ENCODE measurements around the gene VEZF1. TPM values are rescaled to one million over a fixed set of nuclear protein-coding genes. Genes with fewer than 3 reads are reported as not detected.
"Not testable (repeated sequence)": the region's sequence is repeated elsewhere in the genome, so short reads cannot be mapped to it uniquely, and the experiment has no call there.

Gene VEZF1
- total RNA-seq, 2 donors from 2014 or later, result 41.7 to 48.7 TPM

DNA sequence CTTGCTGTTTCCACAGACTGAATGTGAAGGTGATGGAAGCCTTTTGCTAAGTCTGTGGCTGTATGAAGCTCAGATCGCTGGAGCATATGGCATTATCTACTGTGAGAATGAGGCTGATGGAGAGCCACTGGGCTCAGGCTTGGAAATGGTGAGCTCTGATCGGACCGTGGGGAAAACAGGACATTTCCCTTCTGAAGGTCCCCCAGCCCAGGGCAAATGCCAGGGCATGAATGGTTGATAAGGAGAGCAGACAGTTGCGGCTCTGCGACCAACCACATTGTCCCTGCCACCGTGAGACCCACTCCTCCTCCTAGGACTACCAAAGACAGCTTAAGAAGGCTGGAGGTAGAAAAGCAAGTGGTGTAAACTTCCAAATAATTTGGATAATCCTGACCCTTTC, 28.1 kb downstream of the VEZF1 start:
- Mint-ChIP-seq H3K36me3 (ENCODE audit: low read depth) (no peaks in the 10 kb centered on the region), H3K27ac (no peak overlapping the region), H3K4me1 (peaks cover 19% of the 10 kb centered on the region), H3K4me3 (no peak overlapping the region), H3K27me3 (peaks cover 23% of the 10 kb centered on the region)
- H3K9me3 ChIP-seq (ENCODE audit: control insufficient read depth, low read length, poor library complexity, severe bottlenecking), result no peaks in the 10 kb centered on the region
- ATAC-seq (no peak), DNase-seq (no peak)

GRCh38 chr17:57958391-57958790, 29.7 kb downstream of the VEZF1 start:
- peaks cover 28% of the 10 kb centered on the region for H3K27me3 Mint-ChIP-seq
- peaks cover 20% of the 10 kb centered on the region for H3K4me1 Mint-ChIP-seq
- not testable (repeated sequence) for H3K4me3 Mint-ChIP-seq

GRCh38 chr17:57957886-57958285, 30.2 kb downstream of the VEZF1 start:
- H3K4me1 Mint-ChIP-seq, result peaks cover 20% of the 10 kb centered on the region
- H3K27ac Mint-ChIP-seq, result no peak overlapping the region
- no peak overlapping the region for H3K4me3 Mint-ChIP-seq
- H3K36me3 Mint-ChIP-seq (ENCODE audit: low read depth), result no peaks in the 10 kb centered on the region
- no peaks in the 10 kb centered on the region for H3K9me3 ChIP-seq (ENCODE audit: control insufficient read depth, low read length, poor library complexity, severe bottlenecking)
- no peak for DNase-seq
- H3K27me3 Mint-ChIP-seq, result peaks cover 33% of the 10 kb centered on the region
- ATAC-seq, result no peak

More at GRCh38 chr17:57958391-57958790, 29.7 kb downstream of the VEZF1 start:
- H3K9me3 ChIP-seq (ENCODE audit: control insufficient read depth, low read length, poor library complexity, severe bottlenecking); DNase-seq; ATAC-seq; H3K27ac Mint-ChIP-seq; H3K36me3 Mint-ChIP-seq (ENCODE audit: low read depth): not testable (repeated sequence)

DNA sequence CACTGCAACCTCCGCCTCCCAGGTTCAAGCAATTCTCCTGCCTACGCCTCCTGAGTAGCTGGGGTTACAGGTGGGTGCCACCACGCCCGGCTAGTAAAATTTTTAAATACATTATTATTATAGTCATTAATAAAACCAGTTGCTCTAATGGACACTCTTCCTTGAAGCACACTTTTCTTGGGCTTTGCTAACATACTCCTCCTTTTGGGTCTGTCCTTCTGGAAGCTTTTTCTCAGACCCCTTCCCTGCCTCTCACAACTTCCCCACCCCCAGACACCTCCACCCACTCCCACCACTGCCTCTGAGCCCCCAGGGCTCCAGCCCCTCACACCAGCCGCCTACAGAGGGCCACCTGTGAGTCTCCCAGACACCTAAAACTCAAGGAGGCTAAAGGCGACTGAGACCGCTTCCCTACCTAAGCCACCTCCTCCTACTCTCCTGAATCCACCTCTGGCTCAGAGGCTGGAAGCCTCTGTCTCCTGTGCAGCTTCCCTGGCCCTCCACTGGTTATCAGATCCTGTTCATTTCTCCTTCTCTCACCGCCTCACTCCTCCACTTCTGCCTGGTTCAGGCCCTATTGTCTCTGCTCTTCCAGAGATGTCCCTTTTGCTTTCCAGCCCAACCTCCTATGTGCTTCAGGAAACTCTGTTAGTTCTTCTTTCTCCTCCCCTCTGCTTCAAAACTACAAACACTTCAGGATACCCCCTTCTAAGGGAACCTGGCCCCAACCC, 30.8 kb downstream of the VEZF1 start:
- no peak for ATAC-seq

GRCh38 chr17:57956291-57957119, 31.5 kb downstream of the VEZF1 start:
- ATAC-seq, result peak; percentile 69
- Mint-ChIP-seq H3K27ac (peak overlapping the region; percentile 32), H3K27me3 (peaks cover 31% of the 10 kb centered on the region)

More for the DNA sequence above, 30.8 kb downstream of the VEZF1 start:
- no peaks in the 10 kb centered on the region for H3K36me3 Mint-ChIP-seq (ENCODE audit: low read depth)
- H3K27me3 Mint-ChIP-seq, result peaks cover 35% of the 10 kb centered on the region
- no peak overlapping the region for H3K4me3 Mint-ChIP-seq
- no peaks in the 10 kb centered on the region for H3K9me3 ChIP-seq (ENCODE audit: control insufficient read depth, low read length, poor library complexity, severe bottlenecking)
- peaks cover 23% of the 10 kb centered on the region for H3K4me1 Mint-ChIP-seq
- DNase-seq, result no peak
- peak overlapping the region; percentile 32 for H3K27ac Mint-ChIP-seq

GRCh38 chr17:57955183-57955931, 32.7 kb downstream of the VEZF1 start, which contains the start of gene CUEDC1:
TSS of gene CUEDC1 (minus strand) at chr17:57955412. CDS start at chr17:57885564, 69,848 bp downstream.
- peak; percentile 88 for ATAC-seq
- no peaks in the 10 kb centered on the region for H3K36me3 Mint-ChIP-seq (ENCODE audit: low read depth)
- peak; percentile 45 to 65 (median 60) for DNase-seq
- peak within 1 kb of the TSS; percentile 43 for H3K27ac Mint-ChIP-seq
- H3K4me3 Mint-ChIP-seq, result peak within 1 kb of the TSS; percentile 85
- H3K9me3 ChIP-seq (ENCODE audit: control insufficient read depth, low read length, poor library complexity, severe bottlenecking), result no peaks in the 10 kb centered on the region
- H3K27me3 Mint-ChIP-seq, result peaks cover 31% of the 10 kb centered on the region
- H3K4me1 Mint-ChIP-seq, result peaks cover 25% of the 10 kb centered on the region

More at GRCh38 chr17:57956291-57957119, 31.5 kb downstream of the VEZF1 start:
- peak overlapping the region; percentile 83 for H3K4me3 Mint-ChIP-seq
- H3K4me1 Mint-ChIP-seq, result peaks cover 23% of the 10 kb centered on the region
- DNase-seq, result peak in 1 of 3 donors; percentile 17
- no peaks in the 10 kb centered on the region for H3K36me3 Mint-ChIP-seq (ENCODE audit: low read depth)
- no peaks in the 10 kb centered on the region for H3K9me3 ChIP-seq (ENCODE audit: control insufficient read depth, low read length, poor library complexity, severe bottlenecking)

- H3K9me3 ChIP-seq (ENCODE audit: control insufficient read depth, low read length, poor library complexity, severe bottlenecking), result no peaks in the 10 kb centered on the region
- Mint-ChIP-seq H3K4me1 (peaks cover 28% of the 10 kb centered on the region), H3K27me3 (peaks cover 31% of the 10 kb centered on the region), H3K27ac (peak overlapping the region; percentile 43), H3K36me3 (ENCODE audit: low read depth) (no peaks in the 10 kb centered on the region), H3K4me3 (peak overlapping the region; percentile 85)
- no peak for ATAC-seq
- no peak for DNase-seq
These were observed 33.5 kb downstream of the VEZF1 start for GRCh38 chr17:57954397-57955182.

DNA sequence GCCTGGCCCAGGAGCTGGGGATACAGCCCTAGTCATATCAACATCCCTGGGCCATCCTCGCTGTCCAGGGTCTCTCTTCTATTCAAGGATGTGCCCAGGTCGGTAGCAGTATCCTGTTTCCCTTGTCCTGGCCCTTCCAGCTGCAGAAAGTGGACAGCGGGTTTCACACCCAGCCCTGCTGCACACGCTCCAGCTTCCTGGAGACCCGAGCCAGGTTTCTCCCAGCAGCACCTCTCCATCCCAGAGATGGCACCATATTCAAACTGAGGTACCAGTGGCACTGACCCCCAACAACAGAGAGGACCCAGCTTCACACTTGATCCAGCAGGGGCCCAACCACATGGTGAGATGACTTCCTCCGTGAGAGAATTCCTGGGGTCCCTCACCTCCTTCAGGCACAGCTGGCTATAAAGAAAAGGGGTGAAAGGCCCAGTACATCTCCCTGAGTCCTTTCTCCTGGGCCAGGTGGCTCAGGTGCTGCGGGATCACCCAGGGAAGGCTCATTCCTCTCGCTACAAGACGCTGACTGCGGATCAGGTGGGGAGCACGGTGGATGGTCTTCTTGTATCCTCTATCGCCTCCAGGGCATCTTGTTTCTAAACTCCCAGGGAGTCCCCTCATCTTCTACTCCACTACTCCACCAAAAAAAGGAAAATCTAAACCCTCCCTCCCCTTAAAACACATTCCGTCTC, 34.2 kb downstream of the VEZF1 start:
- peak overlapping the region; percentile 85 for H3K4me3 Mint-ChIP-seq
- ATAC-seq, result no peak
- DNase-seq, result no peak
- peaks cover 26% of the 10 kb centered on the region for H3K27me3 Mint-ChIP-seq
- no peaks in the 10 kb centered on the region for H3K36me3 Mint-ChIP-seq (ENCODE audit: low read depth)
- peaks cover 30% of the 10 kb centered on the region for H3K4me1 Mint-ChIP-seq
- no peaks in the 10 kb centered on the region for H3K9me3 ChIP-seq (ENCODE audit: control insufficient read depth, low read length, poor library complexity, severe bottlenecking)
- peak overlapping the region; percentile 49 for H3K27ac Mint-ChIP-seq

DNA sequence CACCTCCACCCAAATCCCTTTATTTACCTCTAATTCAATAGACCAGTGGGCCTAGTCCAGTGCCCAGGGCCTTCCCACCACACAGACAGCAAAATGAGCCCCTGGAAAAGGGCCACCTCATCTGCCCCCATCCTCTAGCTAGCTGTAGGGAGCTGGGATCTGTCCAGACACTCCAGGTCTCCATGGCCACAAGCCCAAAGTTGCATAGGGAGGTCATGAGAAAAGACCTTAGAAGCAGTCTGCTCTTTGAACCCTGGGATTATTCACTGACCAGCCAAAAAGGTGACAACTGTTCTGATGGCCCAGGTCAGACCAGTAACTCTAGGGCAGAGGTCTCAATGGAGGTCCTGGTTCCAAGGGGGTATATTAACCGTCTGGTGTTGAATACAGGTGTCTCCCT, 34.8 kb downstream of the VEZF1 start:
- DNase-seq (no peak), ATAC-seq (no peak)
- peak overlapping the region; percentile 49 for H3K27ac Mint-ChIP-seq
- H3K4me3 Mint-ChIP-seq, result peak overlapping the region; percentile 56
- H3K27me3 Mint-ChIP-seq, result peaks cover 27% of the 10 kb centered on the region
- H3K4me1 Mint-ChIP-seq, result peaks cover 36% of the 10 kb centered on the region
- no peaks in the 10 kb centered on the region for H3K9me3 ChIP-seq (ENCODE audit: control insufficient read depth, low read length, poor library complexity, severe bottlenecking)
- H3K36me3 Mint-ChIP-seq (ENCODE audit: low read depth), result no peaks in the 10 kb centered on the region

DNA sequence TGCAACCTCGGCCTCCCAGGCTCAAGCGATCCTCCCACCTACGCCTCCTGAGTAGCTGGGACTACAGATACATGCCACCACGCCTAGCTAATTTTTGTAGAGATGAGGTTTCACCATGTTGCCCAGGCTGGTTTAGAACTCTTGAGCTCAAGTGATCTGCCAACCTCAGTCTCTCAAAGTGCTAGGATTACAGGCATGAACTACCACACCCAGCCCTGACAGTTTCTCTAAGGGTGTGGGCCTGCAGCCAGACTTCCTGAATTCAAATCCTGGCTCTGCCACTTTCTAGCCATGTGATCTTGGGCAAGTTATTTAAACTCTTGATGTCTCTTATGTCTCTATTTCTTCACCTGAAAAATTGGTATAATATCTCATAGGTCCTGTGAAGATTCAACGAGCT, 38.4 kb downstream of the VEZF1 start:
- Mint-ChIP-seq H3K27me3 (peaks cover 30% of the 10 kb centered on the region), H3K4me1 (peaks cover 29% of the 10 kb centered on the region), H3K27ac (no peak overlapping the region), H3K36me3 (ENCODE audit: low read depth) (no peaks in the 10 kb centered on the region), H3K4me3 (no peak overlapping the region)
- no peak for DNase-seq
- H3K9me3 ChIP-seq (ENCODE audit: control insufficient read depth, low read length, poor library complexity, severe bottlenecking), result no peaks in the 10 kb centered on the region
- no peak for ATAC-seq

DNA sequence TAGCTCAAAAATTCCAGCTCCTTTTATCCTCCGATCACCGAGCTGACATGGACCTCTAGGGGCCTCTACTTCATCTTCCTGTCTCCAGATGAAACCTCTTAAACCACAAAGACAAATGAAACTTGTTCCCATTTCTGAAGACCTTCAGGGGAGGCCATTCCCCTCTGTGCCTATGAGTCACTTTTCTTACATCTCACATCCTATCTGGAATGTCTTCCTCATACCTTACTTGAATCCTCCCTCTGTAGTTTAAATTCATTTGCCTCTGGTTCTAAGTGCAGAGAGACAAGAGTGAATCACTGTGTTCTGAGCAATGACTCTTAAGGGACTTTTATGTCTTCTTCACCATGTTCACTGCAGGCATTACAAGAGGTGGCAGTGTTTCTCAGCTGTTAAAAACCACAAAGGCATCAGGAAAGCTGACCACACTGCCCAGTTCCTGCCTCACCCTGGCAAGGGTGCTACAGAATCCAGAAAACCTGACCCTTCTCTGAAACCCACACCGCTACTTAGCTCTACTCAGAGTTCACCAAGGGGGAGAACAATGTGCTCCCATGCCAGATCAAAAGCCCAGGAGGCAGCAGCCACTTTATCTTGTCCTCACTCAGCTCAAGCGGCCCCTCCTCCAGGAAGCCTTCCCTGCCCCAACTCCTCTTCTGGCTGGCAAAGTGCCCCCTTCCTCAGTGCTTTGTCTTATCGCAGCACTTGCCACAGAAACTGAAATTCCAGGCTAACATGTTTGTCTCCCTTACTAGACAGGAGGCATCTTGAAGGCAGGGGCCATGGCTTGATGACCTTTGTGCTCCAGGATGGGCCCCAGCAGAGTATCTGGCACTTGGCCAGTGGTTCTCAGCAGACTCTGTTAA, 39.3 kb downstream of the VEZF1 start:
- no peak overlapping the region for H3K4me3 Mint-ChIP-seq
- H3K9me3 ChIP-seq (ENCODE audit: control insufficient read depth, low read length, poor library complexity, severe bottlenecking), result no peaks in the 10 kb centered on the region
- no peaks in the 10 kb centered on the region for H3K36me3 Mint-ChIP-seq (ENCODE audit: low read depth)
- H3K27me3 Mint-ChIP-seq, result peaks cover 30% of the 10 kb centered on the region
- DNase-seq (no peak), ATAC-seq (peak; percentile 13)
- no peak overlapping the region for H3K27ac Mint-ChIP-seq
- peaks cover 26% of the 10 kb centered on the region for H3K4me1 Mint-ChIP-seq
